ENCODE data around the gene ACSM4.
"Not testable (repeated sequence)": the region's sequence is repeated elsewhere in the genome, so short reads cannot be mapped to it uniquely, and the experiment has no call there.

Gene ACSM4

GRCh38 chr12:7303772-7304171 lies at the start of gene ACSM4:
ACSM4 (plus strand) TSS chr12:7304072; CDS start chr12:7304332, 260 bp downstream.
- no peak for DNase-seq (ENCODE audit: low spot score)

DNA sequence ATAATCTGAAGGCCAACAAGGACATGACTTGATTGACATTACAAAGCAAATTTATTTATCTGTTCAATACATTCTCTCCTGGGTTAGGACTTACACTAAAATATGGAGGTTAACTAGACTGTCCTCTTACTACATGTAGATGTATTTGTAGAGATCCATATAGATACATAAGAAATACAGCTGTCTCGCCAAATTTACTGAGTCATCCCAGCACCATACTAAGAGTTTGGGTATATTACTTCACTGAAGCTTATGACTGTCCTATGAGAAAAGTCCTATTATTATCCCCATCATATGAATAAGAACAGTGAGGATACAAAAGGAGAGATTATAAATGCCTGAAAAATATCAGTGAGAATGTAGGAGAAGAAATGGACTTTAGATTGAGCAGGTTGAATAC lies 44.8 kb upstream of the ACSM4 start:
- no peak for DNase-seq (ENCODE audit: low spot score)

GRCh38 chr12:7264538-7264937 lies 39.3 kb upstream of the ACSM4 start:
- no peak for DNase-seq (ENCODE audit: low spot score)

DNA sequence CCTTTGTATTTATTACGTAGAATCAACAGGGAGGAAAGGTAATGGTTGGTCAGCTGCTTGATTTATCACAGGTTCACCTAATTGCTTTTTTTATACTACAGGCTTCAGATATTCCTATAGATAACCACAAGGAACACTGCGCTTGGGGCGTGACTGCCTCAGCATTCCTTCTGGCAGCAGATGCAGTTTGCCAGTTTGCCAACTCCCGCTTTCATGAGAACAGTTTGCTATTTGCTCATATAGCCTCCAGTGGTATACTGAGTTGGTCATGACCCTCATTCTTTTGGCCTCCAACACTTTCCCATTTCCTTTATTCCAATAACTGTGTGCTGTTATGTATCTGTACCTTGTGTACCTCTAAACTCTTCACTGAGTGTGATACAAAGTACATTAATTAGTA lies 38.6 kb upstream of the ACSM4 start:
- DNase-seq (ENCODE audit: low spot score): no peak

- DNase-seq (ENCODE audit: low spot score): no peak
Measured at GRCh38 chr12:7269273-7269672, 34.6 kb upstream of the ACSM4 start.

GRCh38 chr12:7271893-7272514 lies 31.9 kb upstream of the ACSM4 start:
- DNase-seq (ENCODE audit: low spot score): no peak

- DNase-seq (ENCODE audit: low spot score): not testable (repeated sequence)
Measured at GRCh38 chr12:7275482-7275881, 28.4 kb upstream of the ACSM4 start.

GRCh38 chr12:7282844-7283243 lies 21.0 kb upstream of the ACSM4 start:
- DNase-seq (ENCODE audit: low spot score): no peak

- DNase-seq (ENCODE audit: low spot score): no peak
Measured at GRCh38 chr12:7289743-7290142, 14.1 kb upstream of the ACSM4 start.

DNA sequence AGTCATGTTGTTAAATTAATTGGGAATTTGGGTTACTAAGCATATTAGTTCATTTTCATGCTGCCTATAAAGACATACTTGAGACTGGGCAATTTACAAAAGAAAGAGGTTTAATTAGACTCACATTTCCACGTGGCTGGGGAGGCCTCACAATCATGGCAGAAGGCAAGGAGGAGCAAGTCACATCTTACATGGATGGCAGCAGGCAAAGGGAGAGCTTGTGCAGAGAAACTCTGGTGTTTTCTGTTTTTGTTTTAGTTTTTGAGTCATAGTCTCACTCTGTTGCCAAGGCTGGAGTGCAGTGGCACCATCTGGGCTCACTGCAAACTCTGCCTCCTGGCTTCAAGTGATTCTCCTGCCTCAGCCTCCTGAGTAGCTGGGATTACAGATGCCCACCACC lies 13.3 kb upstream of the ACSM4 start:
- DNase-seq (ENCODE audit: low spot score): not testable (repeated sequence)

DNA sequence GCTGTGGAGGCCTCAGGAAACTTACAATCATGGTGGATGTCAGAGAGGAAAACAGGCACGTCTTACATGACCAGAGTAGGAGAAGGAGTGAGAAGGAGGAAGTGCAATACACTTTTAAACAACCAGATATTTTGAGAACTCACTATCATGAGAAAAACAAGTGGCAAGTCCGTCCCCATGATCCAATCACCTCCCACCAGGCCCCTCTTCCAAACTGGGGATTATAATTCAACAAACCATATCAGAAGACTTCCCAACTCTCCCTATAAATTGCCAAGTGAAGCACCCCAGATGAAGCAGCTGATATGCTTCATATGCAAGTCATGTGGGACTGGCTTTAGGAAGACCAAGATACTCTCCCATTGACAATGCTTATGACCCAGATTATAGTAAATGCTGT lies 11.6 kb upstream of the ACSM4 start:
- no peak for DNase-seq (ENCODE audit: low spot score)

DNA sequence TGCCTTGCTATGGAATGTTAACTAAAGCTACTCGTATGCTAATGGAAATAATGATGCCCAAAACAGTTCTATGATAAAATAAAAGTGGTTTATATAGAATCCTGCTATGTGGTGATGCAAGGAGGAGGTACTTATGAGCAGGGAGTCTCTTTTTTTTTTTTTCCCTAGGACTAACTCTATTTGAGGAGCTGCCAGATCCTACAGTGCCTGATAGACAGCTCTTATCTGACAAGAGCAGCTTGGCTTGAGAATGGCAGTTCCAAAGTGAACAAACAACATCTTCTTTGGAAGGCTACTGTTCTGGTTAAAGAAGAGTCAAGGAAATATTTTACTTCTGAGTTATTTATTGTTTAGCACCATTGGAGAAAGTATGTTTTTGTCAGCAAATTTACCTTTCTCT lies 10.2 kb upstream of the ACSM4 start:
- no peak for DNase-seq (ENCODE audit: low spot score)

GRCh38 chr12:7295529-7295928 lies 8.3 kb upstream of the ACSM4 start:
- DNase-seq (ENCODE audit: low spot score): no peak

- no peak for DNase-seq (ENCODE audit: low spot score)
Measured at GRCh38 chr12:7297865-7298264, 6.0 kb upstream of the ACSM4 start.

DNA sequence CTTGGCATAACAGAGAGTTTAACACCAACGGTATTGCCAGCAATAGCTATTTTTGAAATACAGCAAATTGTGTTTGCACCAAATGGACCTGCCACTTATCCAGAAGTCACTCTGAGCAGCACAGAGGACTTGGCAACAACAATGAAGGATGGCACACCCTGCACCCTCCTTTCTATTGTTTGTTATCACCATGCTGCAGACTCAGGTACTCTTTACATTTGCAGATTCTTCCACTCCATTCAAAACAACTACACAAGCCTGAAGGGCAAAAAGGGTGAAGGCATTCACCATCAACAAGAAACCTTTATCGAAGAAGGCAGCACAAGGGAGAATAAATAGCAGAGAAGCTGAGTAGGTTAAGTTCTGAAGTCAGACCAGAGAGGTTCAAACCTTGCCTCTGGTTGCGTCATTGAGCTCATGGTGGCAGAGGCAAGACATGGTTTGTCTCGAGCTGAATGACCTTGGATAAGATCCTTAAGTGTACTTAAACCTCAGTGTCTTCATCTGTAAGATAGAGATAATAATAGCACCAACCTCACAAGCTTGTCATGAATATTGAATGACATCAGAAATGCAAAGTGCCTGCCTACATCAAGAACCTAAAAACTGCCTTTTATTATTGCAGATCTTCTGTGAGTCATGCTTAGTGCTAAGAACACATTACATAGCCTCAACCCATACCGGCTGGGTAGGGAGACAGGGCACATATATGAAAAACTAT lies 1.4 kb upstream of the ACSM4 start:
- no peak for DNase-seq (ENCODE audit: low spot score)

- no peak for DNase-seq (ENCODE audit: low spot score)
Measured at GRCh38 chr12:7303230-7303629, 642 bp upstream of the ACSM4 start.

DNA sequence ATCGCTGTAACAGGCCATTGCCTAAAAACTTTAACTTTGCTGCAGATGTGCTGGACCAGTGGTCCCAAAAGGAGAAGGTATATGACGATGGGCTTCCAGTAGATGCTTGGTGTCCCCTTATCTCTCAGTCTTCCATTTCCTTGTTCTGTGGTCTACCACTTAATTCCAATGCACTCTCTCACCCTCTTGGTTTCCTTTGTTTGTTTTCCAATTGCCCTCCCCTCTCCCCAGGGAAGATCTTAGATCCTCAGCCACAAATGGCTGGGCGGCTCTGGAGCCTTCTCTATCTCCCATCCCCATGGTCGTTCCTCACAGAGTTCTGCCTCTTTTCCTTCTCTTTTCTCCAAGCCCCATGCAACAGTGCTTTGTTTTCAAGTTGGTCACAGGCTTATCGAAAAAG lies 584 bp downstream of the ACSM4 start:
- DNase-seq (ENCODE audit: low spot score): no peak

- no peak for DNase-seq (ENCODE audit: low spot score)
Measured at GRCh38 chr12:7310070-7310469, 6.2 kb downstream of the ACSM4 start.

DNA sequence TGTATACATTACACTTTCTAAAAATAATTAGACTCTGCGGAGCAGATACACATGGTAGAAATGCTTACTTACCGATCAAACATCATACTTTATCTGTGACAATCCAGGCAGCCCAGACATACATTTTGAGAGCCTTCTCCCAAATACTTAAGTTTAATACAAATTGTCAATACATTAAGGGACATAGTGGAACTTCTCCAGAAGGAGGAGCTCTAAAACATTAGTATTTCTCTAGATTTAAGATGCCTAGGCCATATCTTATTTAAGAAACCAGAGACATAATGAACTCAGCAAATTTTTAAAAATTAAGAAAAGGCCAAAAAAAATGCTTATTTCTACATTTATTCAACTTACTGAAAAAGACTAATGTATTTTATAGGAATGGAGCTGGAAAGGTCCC lies 16.1 kb downstream of the ACSM4 start:
- no peak for DNase-seq (ENCODE audit: low spot score)

GRCh38 chr12:7321624-7322023 lies 17.8 kb downstream of the ACSM4 start:
- DNase-seq (ENCODE audit: low spot score): no peak

DNA sequence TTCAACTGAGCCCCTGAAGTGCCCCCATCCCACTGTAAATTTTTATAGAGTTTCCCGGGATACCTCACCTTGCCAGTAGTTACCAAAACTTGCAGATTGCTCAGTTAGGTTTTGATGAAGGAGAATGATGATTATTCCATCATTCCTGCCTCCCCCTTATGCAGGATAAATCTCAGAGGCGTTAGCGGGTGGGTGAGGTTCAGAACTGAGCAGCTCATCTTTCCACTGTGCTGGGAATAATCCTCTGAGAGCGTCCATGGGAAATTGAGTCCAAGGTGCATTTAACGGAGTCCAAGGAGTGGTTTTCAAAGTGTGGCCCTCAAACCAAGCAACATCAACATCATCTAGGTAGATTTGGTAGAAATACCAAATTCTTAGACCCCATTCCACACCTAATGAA lies 18.7 kb downstream of the ACSM4 start:
- DNase-seq (ENCODE audit: low spot score): no peak

DNA sequence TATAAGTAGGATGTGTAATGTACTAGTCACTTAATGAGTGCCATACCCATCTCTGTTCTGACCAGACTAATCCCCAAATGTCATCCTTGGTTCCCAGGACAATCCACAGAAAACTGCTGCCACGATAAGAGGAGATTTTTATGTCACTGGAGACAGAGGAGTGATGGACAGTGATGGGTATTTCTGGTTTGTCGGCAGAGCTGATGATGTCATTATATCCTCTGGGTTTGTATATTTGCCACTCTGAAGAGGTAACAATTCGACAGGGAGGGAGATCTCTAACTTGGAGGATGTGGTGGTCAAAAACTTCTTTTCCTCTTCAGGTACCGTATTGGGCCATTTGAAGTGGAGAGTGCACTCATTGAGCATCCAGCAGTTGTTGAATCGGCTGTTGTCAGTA lies 20.3 kb downstream of the ACSM4 start:
- DNase-seq (ENCODE audit: low spot score): no peak

- DNase-seq (ENCODE audit: low spot score): no peak
Measured at GRCh38 chr12:7327918-7328317, 24.0 kb downstream of the ACSM4 start.

DNA sequence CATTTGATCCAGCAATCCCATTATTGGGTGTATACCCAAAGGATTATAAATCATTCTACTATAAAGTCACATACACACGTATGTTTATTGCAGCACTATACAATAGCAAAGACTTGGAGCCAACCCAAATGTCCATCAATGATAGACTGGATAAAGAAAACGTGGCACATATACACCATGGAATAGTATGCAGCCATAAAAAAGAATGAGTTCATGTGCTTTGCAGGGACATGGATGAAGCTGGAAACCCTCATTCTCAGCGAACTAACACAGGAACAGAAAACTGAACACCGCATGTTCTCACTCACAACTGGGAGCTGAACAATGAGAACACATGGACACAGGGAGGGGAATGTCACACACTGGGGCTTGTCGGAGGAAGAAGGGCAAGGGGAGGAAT lies 33.9 kb downstream of the ACSM4 start:
- DNase-seq (ENCODE audit: low spot score): not testable (repeated sequence)

Data from COLO829 (cell line).